Activated CD8-positive, alpha-beta memory T cell treated with anti-CD3 and anti-CD28 coated beads, Interleukin-2, amount 10 ng/mL, durations not matched to agents 7 days and 5 days (primary cell): ENCODE results near the gene TMUB1. TPM values are rescaled to one million over a fixed set of nuclear protein-coding genes. Genes with fewer than 3 reads are reported as not detected.

ENCODE experiments used
- ATAC-seq: fragments of 150-1000 bp; cut with Tn5 transposase; one replicate; pipeline ENCODE4 v1.10.0; 2021; ENCODE audit warnings: moderate library complexity
- CTCF ChIA-PET: fragments of 350-600 bp; sonication (Branson Sonifier 250); formaldehyde crosslinking; loops from one replicate; lab custom pipeline; 2021; ENCODE audit warnings: antibody characterized with exemption; lab: Charles Lee
- DNase-seq: peaks from one replicate; pipeline ENCODE4 v3.0.0-alpha.2; 2020
- H3K27ac Mint-ChIP-seq: one replicate; pipeline ENCODE4 v1.8.0; 2021; ENCODE audit warnings: mild to moderate bottlenecking, mixed read lengths
- H3K27me3 Mint-ChIP-seq: one replicate; pipeline ENCODE4 v1.8.0; 2021; ENCODE audit warnings: mixed read lengths
- H3K36me3 Mint-ChIP-seq: one replicate; pipeline ENCODE4 v1.8.0; 2021; ENCODE audit warnings: mild to moderate bottlenecking, mixed read lengths
- H3K4me1 Mint-ChIP-seq: one replicate; pipeline ENCODE4 v1.8.0; 2021; ENCODE audit warnings: mixed read lengths
- H3K4me3 Mint-ChIP-seq: one replicate; pipeline ENCODE4 v1.8.0; 2021; ENCODE audit warnings: mild to moderate bottlenecking, moderate library complexity, mixed read lengths
- H3K9me3 Mint-ChIP-seq: one replicate; pipeline ENCODE4 v1.8.0; 2022; ENCODE audit warnings: low read depth, mixed read lengths
- total RNA-seq, 2 experiments: library from RNA; stranded (reverse); gene quantifications; one replicate each; pipeline ENCODE4 v1.2.3, GENCODE V29; 2021

TMUB1 gene
- total RNA-seq, 2 experiments from 2014 or later, result 83.1 to 85.7 TPM

DNA sequence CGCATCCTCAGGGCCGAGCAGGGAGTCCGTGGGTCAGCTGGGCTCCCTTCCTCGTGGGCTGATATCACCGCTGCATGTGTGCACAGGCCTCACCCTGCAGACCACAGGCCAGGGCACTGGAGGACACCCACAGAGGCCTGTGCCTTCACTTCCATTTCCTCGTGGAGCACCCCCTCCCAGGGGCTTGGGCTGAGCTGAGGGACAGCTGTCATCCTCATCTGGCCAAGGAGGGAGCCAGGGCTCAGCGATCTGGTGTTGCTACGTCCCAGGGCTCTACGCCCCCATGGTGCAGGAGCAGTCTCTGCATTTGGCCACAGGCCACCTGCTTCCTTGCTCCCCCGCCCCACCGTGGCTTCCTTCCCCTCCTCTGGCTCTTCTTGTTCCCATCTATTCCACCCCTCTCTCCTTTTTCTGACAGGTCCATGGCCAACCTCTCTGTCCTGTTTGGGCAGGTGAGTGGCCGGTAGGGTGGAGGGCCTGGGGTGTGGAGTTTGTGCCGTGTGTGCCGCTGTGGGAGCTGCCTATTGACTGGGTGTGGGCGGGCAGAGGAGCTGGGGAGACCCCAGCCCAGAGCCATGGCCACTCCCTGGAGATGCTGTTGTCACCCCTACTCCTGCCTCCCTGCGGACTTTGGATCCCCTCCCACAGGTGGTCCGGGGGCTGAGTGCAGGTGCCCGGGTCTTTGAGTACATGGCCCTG, 43.3 kb downstream of the TMUB1 start:
- peaks cover 14% of the 10 kb centered on the region for H3K4me1 Mint-ChIP-seq
- ATAC-seq (no peak), DNase-seq (no peak)
- no peak overlapping the region for H3K4me3 Mint-ChIP-seq
- H3K27ac Mint-ChIP-seq, result no peak overlapping the region
- no peaks in the 10 kb centered on the region for H3K27me3 Mint-ChIP-seq
- no peaks in the 10 kb centered on the region for H3K36me3 Mint-ChIP-seq
- H3K9me3 Mint-ChIP-seq, result no peaks in the 10 kb centered on the region
- CTCF ChIA-PET, result interaction anchor here (1.8 kb wide), 1 partner anchor 22 kb away, joined by 9 read pairs; no protein-coding TSS in a partner anchor

- H3K36me3 Mint-ChIP-seq, result no peaks in the 10 kb centered on the region
- no peak overlapping the region for H3K4me3 Mint-ChIP-seq
- no peaks in the 10 kb centered on the region for H3K9me3 Mint-ChIP-seq
- H3K4me1 Mint-ChIP-seq, result peaks cover 14% of the 10 kb centered on the region
- ATAC-seq (peak; percentile 82), DNase-seq (peak; percentile 73)
- CTCF ChIA-PET, result interaction anchor here (1.1 to 1.8 kb wide), 2 partner anchors 21 to 313 kb away, joined by 3 to 9 read pairs; no protein-coding TSS in a partner anchor
- peak overlapping the region; percentile 77 for H3K27ac Mint-ChIP-seq
- H3K27me3 Mint-ChIP-seq, result no peaks in the 10 kb centered on the region
These were observed 44.1 kb downstream of the TMUB1 start for GRCh38 chr7:151038951-151039849.

- no peak overlapping the region for H3K4me3 Mint-ChIP-seq
- H3K9me3 Mint-ChIP-seq, result no peaks in the 10 kb centered on the region
- H3K4me1 Mint-ChIP-seq, result peaks cover 14% of the 10 kb centered on the region
- H3K27me3 Mint-ChIP-seq, result no peaks in the 10 kb centered on the region
- no peaks in the 10 kb centered on the region for H3K36me3 Mint-ChIP-seq
- H3K27ac Mint-ChIP-seq, result no peak overlapping the region
- ATAC-seq, result no peak
- CTCF ChIA-PET, result no interaction called here
- no peak for DNase-seq
These were observed 47.4 kb downstream of the TMUB1 start for GRCh38 chr7:151035902-151036301.

DNA sequence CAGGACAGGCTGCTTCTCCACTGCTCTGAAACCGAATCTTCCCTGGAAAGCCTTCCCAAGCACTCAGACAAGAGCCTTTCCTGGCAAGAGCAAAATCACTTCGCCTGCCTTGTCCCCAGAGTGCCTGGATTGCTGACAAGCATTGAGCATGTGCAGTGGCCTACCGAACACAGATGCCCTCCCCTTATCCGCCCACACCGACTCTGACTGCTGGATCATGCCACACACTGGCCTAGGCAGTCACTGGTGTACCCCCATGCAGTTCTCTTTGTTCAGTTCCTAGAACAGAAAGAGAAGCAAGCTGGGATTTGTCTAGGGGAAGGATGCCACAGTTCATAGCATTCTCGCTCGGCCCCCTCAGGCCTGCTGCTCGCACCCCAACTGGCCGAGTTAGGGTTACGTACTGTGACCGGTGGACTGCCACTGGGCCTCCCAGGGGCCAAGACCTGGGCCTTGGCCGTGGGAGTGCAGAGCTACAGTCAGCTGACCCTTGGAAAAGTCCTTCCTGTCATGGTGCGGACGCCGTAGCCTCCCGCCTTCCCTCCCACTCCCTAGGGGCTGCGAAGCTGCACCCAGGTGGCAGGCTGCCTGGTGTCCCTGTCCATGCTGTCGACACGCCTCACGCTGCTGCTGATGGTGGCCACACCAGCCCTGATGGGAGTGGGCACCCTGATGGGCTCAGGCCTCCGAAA, 48.1 kb downstream of the TMUB1 start:
- peaks cover 14% of the 10 kb centered on the region for H3K4me1 Mint-ChIP-seq
- no peak overlapping the region for H3K4me3 Mint-ChIP-seq
- no peak for ATAC-seq
- CTCF ChIA-PET, result no interaction called here
- no peak for DNase-seq
- H3K36me3 Mint-ChIP-seq, result no peaks in the 10 kb centered on the region
- no peak overlapping the region for H3K27ac Mint-ChIP-seq
- no peaks in the 10 kb centered on the region for H3K9me3 Mint-ChIP-seq
- H3K27me3 Mint-ChIP-seq, result no peaks in the 10 kb centered on the region

DNA sequence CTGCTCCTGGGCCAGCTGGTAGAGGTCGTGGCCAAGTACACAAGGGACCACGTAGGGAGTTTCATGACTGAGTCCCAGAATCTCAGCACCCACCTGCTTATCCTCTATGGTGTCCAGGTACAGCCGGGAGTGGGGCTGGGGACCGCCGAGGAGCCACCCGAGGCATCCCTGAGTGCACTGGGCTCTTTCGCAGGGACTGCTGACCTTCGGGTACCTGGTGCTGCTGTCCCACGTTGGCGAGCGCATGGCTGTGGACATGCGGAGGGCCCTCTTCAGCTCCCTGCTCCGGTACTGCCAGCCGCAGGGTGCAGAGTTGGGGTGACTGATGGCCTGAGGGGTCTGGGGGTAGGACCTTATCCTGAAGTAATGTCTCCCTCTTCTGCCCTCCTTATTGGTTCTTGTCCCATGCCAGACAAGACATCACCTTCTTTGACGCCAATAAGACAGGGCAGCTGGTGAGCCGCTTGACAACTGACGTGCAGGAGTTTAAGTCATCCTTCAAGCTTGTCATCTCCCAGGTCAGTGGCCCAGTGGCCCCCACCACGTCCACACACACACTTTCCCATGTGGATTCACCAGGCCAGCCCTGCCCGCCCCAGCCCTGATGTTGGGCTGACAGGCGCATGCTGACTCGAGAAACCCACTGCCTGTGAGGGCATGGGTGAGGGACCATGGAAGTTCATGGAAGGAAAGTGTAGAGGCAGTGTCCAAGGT, 48.8 kb downstream of the TMUB1 start:
- ATAC-seq, result no peak
- no peaks in the 10 kb centered on the region for H3K9me3 Mint-ChIP-seq
- no peaks in the 10 kb centered on the region for H3K27me3 Mint-ChIP-seq
- peaks cover 14% of the 10 kb centered on the region for H3K4me1 Mint-ChIP-seq
- no peak overlapping the region for H3K27ac Mint-ChIP-seq
- CTCF ChIA-PET, result interaction anchor here (2.1 to 7.2 kb wide), 2 partner anchors 16 to 76 kb away, joined by 10 to 66 read pairs; no protein-coding TSS in a partner anchor
- no peaks in the 10 kb centered on the region for H3K36me3 Mint-ChIP-seq
- DNase-seq, result no peak
- no peak overlapping the region for H3K4me3 Mint-ChIP-seq

DNA sequence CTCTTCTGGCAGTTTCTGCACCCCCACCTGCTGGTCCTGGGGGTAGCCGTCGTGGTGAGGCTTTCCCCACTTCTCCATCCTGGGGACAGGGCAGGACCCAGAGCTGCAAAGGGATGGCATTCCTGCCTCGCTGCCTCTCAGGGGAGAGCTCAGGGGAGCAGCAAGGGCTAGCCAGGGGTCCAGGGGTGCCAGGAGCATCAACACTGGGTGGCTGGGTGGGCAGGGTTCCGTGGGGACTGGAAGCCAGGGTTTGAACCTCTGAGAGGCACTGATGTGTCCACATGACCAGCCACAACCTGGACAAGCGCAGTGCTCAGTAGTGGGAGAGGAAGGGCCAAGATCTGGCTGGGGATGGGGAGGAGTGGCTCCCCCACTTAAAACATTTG, 49.4 kb downstream of the TMUB1 start:
- DNase-seq (no peak), ATAC-seq (no peak)
- Mint-ChIP-seq H3K4me3 (no peak overlapping the region), H3K27me3 (no peaks in the 10 kb centered on the region), H3K4me1 (peaks cover 14% of the 10 kb centered on the region), H3K27ac (no peak overlapping the region), H3K9me3 (no peaks in the 10 kb centered on the region), H3K36me3 (no peaks in the 10 kb centered on the region)
- CTCF ChIA-PET, result interaction anchor here (1.4 to 7.2 kb wide), 3 partner anchors 16 to 77 kb away, joined by 3 to 66 read pairs (median 10); partner anchors contain the start of gene SLC4A2

DNA sequence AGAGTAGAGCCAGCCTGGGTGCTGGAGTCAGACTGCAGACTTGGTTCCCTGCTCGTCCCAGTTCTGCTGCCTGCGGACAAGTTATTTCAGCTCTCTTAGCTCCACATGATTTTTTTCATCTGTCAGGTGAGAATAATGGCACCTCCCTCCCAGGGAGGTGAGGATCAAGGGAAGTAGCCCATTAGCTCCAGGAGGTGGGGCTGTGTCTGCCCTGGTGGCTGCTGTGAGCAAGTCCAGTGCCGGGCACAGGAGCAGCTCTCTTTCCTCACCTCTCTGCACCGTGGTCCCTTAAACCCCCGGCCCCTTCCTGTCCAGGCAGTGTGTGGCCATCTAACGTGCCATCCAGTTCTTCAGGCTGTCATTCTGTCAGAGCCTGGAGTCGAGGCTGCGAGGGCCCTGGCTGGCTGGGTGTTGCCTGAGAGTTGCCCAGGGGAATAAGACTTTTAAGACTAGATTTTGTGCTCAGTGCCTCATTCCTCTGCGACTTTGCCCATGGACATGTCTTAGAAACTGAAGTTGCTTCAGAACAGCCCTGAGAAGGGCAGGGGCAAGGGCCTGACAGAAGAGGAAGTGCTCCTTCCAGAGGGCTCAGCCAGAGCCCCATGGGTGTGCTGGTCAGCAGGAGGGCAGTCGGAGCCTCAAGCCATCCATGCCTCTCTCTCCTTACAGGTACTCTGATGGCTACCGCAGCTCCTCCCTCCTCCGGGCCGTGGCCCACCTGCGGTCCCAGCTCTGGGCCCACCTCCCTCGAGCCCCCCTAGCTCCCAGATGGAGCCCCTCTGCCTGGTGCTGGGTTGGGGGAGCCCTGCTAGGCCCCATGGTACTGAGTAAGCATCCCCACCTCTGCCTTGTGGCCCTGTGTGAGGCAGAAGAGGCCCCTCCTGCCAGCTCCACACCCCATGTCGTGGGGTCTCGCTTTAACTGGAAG, 50.1 kb downstream of the TMUB1 start:
- Mint-ChIP-seq H3K9me3 (no peaks in the 10 kb centered on the region), H3K27me3 (no peaks in the 10 kb centered on the region), H3K36me3 (no peaks in the 10 kb centered on the region), H3K4me3 (no peak overlapping the region), H3K4me1 (peaks cover 13% of the 10 kb centered on the region), H3K27ac (no peak overlapping the region)
- DNase-seq (no peak), ATAC-seq (no peak)
- CTCF ChIA-PET, result interaction anchor here (0.9 to 7.2 kb wide), 5 partner anchors 15 to 80 kb away, joined by 3 to 66 read pairs (median 3); partner anchors contain the start of gene SLC4A2

Other genes with a start within 250 kb of the TMUB1 start
- gene AOC1, start 231.0 kb downstream of the TMUB1 start, total RNA-seq, result not detected
- under 1 TPM in 1 of 2 experiments, not detected in 1; 0.07 TPM for gene KCNH2, start 105.2 kb downstream of the TMUB1 start, total RNA-seq
- 10 to 100 TPM in 1 of 2 experiments, 1 to 10 TPM in 1; 6.4 to 10.8 TPM for gene NOS3, start 92.5 kb downstream of the TMUB1 start, total RNA-seq
- gene ATG9B, start 59.0 kb downstream of the TMUB1 start, total RNA-seq, result 1 to 10 TPM; 2.3 to 3.4 TPM
- gene ABCB8, start 55.0 kb downstream of the TMUB1 start, total RNA-seq, result 10 to 100 TPM; 50.3 to 52.4 TPM
- 1 to 10 TPM; 3.9 to 5.3 TPM for gene ASIC3, start 35.0 kb downstream of the TMUB1 start, total RNA-seq
- gene CDK5, start 25.6 kb downstream of the TMUB1 start, total RNA-seq, result 10 to 100 TPM; 18.1 to 24.4 TPM
- 100 to 1,000 TPM; 114 to 121 TPM for gene SLC4A2, start 23.9 kb downstream of the TMUB1 start, total RNA-seq
- gene FASTK, start 2.7 kb downstream of the TMUB1 start, total RNA-seq, result 10 to 100 TPM; 77.7 to 79.5 TPM
- gene AGAP3, start 3.0 kb upstream of the TMUB1 start, total RNA-seq, result 10 to 100 TPM; 30.0 to 36.2 TPM
- not detected for gene GBX1, start 84.2 kb upstream of the TMUB1 start, total RNA-seq
- gene ASB10, start 103.8 kb upstream of the TMUB1 start, total RNA-seq, result not detected
- gene H2BK1, start 127.0 kb upstream of the TMUB1 start, total RNA-seq, result not detected
- 10 to 100 TPM; 37.8 to 47.3 TPM for gene ABCF2, start 143.7 kb upstream of the TMUB1 start, total RNA-seq
- gene CHPF2, start 149.0 kb upstream of the TMUB1 start, total RNA-seq, result 10 to 100 TPM; 46.1 to 46.8 TPM
- gene SMARCD3, start 165.2 kb upstream of the TMUB1 start, total RNA-seq, result 1 to 10 TPM; 1.0 to 2.5 TPM